ENCODE measurements around the gene PNPLA5.

The PNPLA5 gene

DNA sequence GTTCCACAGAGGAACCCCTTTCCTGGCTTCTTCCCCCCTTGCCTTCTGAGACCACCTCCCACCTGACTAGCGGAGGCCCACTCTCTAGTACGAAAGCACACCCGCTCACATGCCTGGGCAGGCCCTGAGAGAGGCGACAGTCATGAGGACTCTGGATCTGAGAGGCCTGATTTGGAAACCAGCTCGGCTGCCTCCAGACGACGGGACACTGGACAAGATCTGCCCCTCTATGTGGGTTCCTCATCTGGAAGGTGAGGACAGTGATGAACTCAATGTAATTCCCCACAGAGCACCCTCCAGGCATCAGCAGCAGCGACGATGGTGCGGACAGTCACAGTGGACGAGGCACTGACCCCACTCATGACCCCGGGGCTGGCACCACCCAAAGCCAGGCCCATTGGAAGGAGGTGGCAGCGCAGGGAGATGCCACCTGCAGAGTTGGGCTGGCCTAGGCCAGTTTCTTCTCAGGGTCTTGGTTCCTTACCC lies 37.0 kb downstream of the PNPLA5 start:
- no peak for DNase-seq (ENCODE audit: low read depth, low spot score)

- DNase-seq (ENCODE audit: low read depth, low spot score), result no peak
Measured at GRCh38 chr22:43854121-43854785, 37.6 kb downstream of the PNPLA5 start.

DNA sequence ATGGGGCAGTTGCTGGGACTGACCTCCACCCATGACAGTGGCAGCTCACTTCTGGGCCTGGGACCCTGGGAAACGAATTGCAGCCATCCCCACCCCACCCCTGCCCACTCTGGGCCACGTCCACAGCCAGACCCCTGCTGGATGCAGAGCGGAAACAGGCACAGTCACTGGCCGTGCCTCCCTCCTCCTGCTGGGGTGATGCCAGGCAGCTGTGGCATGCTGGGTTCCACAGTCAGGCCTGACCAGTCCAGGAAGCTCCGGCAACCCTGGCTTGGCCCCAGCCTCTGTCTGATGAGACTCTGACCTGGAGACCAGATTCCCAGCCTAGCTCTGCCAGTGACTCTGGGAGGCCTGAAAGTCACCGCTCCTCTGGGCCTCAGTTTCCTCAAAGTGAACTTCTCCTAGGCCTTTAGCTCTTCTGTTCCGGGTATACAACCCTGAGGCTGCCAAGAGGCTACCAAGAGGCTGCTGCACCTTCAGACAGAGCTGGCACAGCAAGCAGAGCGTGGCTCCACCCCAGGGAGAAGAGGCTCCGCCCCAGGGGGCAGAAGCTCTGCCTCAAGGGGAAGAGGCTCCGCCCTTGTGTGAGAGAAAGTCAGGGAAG lies 38.4 kb downstream of the PNPLA5 start:
- no peak for DNase-seq (ENCODE audit: low read depth, low spot score)

GRCh38 chr22:43852573-43853327 lies 39.1 kb downstream of the PNPLA5 start:
- DNase-seq (ENCODE audit: low read depth, low spot score), result no peak

DNA sequence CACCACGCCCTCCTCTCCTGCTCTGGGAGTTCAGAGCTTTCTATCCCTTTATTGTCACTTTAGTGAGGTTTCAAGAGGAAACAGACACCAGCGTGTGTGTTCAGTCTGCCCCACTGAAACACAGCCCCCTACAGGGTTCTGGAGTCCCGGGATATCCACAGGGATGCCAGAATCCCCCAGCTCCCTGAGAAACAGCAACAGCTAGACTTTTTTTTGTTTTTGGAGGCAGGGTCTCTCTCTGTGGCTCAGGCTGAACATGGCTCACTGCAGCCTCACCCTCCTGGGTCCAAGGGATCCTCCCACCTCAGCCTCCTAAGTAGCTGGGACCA lies 39.9 kb downstream of the PNPLA5 start:
- DNase-seq (ENCODE audit: low read depth, low spot score), result no peak

- DNase-seq (ENCODE audit: low read depth, low spot score), result no peak
Measured at GRCh38 chr22:43851058-43851978, 40.5 kb downstream of the PNPLA5 start.

- DNase-seq (ENCODE audit: low read depth, low spot score), result no peak
Measured at GRCh38 chr22:43850529-43850928, 41.3 kb downstream of the PNPLA5 start.

DNA sequence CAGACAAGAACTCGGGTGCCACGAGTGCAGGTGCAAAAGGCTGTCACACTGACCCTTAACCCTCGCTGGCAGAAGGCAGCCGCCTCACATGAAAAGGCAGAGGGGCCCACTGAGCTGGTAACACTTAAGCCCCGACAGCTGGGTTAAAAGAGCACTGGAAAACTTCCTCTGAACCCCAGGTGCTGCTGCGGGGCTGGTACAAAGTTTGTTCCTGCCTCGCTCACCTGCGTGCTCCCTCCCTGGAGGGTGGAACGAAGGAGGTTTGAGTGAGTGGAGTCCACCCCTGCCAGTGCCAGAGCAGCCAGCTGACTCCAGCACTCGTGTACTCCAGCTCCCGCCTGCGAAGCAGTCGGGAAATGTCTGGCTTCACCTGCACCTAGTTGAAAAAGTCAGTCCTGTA lies 42.1 kb downstream of the PNPLA5 start:
- no peak for DNase-seq (ENCODE audit: low read depth, low spot score)

DNA sequence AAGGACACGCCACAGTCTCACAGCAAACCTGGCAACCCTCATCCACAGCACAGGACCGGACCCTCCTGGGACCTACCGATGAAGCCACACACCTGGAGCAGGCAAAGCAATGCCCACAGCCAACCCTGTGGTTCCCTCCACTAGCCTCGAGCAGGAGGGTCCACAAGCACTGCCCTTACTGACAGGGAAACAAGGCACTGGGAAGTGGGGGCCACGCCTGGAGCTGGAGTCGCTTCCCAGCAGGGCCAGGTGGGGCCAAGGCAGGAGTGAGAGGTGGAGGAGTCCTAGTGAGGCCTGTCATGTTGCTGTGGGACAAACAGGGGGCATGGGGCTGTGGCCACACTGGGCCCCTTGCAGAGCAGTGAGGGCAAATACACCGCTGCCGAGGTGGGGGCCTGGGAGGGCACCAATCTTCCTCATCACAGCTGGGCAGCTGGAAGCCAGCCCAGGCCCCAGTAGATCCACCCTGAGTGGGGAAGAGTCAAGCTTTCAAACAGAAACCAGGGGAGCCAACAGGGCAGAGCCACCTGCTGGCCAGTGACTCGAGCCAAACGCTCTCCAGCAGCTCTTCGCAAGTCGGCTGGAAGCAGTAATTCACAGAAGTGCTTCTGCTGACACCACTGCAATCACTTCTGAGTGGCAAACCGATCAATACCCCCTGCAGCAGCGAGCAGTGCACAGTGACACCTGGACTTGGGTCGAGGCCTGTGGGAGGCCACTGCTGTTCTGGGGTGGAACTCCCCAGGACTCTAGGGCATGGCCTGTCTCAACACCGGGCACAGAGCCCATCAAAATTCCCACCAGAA lies 43.2 kb downstream of the PNPLA5 start:
- no peak for DNase-seq (ENCODE audit: low read depth, low spot score)

- no peak for DNase-seq (ENCODE audit: low read depth, low spot score)
Measured at GRCh38 chr22:43847376-43848289, 44.2 kb downstream of the PNPLA5 start.

- DNase-seq (ENCODE audit: low read depth, low spot score), result no peak
Measured at GRCh38 chr22:43846966-43847365, 44.8 kb downstream of the PNPLA5 start.

DNA sequence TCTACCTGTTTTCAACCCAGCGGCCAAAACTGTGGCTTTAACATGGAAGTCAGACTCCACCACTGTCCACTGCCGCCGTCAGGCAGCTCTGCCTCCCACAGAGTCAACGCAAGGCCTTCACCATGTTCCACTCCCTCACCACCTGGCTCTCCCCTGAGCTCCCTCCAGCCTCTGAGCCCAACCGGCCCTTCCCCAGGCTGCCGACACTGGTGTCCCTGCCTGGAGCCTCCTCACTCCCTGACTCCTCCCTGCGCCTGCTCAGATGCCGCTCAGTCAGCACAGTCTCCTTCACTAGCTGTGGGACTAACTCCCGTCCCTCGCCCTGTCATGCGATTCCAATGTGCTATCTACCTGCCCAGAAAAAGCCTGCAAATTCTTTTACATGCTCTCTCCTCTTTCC lies 45.8 kb downstream of the PNPLA5 start:
- no peak for DNase-seq (ENCODE audit: low read depth, low spot score)

- DNase-seq (ENCODE audit: low read depth, low spot score), result no peak
Measured at GRCh38 chr22:43844560-43845545, 47.0 kb downstream of the PNPLA5 start.

GRCh38 chr22:43843783-43844530 lies 47.9 kb downstream of the PNPLA5 start:
- no peak for DNase-seq (ENCODE audit: low read depth, low spot score)

GRCh38 chr22:43841742-43842141 lies 50.1 kb downstream of the PNPLA5 start:
- no peak for DNase-seq (ENCODE audit: low read depth, low spot score)

DNA sequence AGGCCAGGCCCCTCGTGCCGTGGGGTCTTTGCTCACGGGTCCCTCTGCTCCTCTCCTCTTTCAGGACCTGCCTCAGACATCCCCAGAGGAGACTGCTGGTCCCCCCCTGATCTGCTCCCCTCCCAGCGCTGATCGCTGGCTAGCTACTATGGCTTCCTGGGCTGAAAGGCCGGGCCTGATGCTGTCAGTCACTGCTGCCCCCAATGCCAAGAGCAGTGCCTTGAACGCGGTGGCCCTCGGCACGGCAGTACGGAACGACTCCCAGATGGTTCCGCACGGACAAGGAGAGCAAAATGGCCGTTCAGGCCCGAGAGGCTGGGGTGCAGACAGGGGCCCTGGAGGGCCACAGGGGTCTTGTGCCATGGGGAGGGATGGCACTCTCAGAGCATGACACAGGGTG lies 51.0 kb downstream of the PNPLA5 start:
- DNase-seq (ENCODE audit: low read depth, low spot score), result no peak

DNA sequence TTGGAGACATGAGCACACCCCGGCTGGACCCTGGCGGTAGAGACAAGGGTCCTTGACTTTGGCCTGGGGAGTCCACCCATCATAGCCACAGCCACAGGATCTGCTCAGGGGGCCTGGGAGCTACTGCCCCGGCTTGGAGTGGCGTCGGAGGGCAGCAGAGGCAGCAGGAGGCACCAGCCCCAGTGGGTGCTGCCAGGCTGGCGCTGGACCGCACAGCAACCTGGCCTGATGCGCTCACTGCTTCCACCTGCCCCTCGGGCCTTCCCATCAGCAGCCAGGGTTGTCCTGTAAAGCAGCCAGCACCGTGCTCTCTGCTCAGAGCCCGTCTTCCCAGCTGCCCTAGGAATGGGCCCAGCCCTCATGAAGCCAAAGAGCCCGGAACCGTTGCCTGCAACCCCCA lies 51.4 kb downstream of the PNPLA5 start:
- DNase-seq (ENCODE audit: low read depth, low spot score), result no peak

DNA sequence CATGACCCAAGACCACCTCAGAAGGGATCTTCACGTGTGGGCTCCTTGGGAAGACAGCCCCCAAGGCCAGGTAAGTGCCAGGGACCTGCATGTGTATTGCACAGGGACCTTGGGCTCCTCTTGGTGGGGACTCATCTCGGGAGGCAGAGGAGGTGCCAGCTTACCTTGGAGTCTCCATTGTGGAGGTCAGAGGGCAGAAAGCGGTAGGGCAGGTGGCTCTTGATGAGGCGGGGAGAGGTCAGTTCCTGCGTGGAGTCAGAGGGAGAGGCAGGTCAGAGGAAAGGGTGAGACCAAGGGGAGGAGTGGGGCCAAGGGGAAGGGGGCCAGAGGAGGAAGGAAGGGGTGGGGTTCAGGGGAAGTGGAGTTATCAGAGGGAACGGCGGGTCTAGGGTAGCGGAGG lies 52.0 kb downstream of the PNPLA5 start:
- DNase-seq (ENCODE audit: low read depth, low spot score), result no peak

Data from smooth muscle cell of the brain vasculature (primary cell).